Esophagus mucosa (tissue), 1 donor: ENCODE measurements around the gene SERINC3. TPM values are rescaled to one million over a fixed set of nuclear protein-coding genes. Genes with fewer than 3 reads are reported as not detected.
A peak's percentile ranks its signal among the peaks of the same experiment; 100 is the strongest.

Experiments used
- ATAC-seq: fragments of 200-7000 bp; cut with Tn5 transposase; one replicate; pipeline ENCODE4 v1.9.1; 2020
- total RNA-seq: library from RNA; stranded (reverse); gene quantifications from one replicate; pipeline ENCODE4 v1.2.4, GENCODE V29; 2023
- donor health status: DM: yes; HTN: yes; CAD: no.

Gene SERINC3
- total RNA-seq, 1 donor from 2014 or later, result 64.9 TPM

DNA sequence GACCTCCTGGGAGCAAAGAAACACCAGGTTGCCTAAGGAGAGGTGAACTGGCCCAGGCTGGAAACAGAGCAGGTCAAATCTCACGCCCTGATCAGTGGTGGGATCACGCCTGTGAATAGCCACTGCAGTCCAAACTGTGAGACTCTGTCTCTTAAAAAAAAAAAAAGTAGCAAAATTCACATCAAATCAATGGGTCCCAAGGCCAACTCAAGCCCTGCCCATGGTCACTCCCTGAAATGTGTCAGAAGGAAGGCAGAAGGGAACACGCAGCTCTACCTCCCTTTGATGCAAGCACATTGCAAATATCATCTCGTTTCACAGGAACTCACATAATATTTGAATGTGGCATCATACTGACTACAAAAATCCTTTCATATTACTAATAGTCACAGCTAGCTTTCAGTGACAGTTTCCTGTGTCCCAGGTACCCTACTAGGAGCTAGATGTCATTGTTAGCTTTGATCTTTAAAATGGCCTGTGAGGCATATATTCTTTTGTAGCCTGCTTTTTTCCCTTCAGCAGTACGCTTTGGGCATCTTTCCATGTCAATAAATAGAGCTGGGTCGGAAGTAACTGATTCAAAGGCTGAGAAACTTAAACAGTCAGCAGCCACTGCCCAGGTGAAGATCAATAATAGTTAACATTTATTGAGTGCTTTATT is 60.6 kb downstream of the SERINC3 start:
- no peak for ATAC-seq

DNA sequence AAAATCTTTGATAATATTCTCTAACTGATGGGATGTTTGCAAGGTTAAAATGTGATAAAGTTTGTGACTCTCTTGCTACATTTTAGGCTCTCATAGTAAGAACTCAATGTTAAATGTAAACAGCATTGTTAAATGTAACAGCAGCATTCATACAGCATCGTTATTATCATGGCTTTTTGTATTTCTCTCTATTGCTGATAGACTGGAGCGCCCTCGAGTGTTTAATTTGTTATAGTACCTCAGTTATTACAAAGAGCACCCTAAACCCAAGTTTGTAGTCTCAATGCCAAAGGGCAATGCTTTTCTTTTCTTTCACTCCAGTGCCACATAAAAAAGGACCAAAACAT is 61.1 kb downstream of the SERINC3 start:
- ATAC-seq, result peak; percentile 51

DNA sequence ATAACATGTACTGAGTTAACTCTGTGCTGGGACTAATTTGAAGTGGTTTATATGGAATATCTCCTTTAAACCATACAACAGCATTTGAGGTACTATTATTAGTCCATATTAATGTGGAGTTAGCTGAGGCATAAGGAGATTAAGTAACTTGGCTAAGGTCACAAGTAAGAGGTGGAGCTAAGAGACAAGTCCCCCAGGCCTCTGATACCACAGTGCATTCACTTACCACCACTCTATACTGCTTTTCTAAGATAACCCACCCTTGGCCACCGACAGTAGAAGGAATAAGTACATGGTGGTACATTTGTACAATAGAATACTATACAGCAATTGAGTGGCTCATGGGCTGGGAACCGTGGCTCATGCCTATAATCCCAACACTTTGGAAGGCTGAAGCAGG is 62.6 kb downstream of the SERINC3 start:
- no peak for ATAC-seq

DNA sequence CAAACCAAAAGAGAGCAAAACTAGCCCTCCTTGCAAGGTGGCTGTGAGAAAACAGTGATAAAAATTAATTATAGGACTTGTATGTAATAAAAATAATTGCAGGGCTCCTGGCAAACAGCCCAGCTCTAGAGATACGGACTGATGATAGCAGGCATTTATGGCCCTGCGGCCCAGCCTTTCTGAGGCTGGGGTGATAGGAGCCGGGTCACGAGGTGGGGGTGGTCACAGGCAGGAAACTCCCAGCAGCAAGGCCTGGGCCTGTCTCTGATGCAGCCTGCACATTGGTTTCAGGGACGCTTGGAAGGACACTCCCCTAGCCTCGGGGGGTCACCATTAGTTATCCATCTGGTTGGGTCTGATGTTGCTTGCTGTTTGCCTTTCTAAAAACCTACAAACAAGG is 64.9 kb downstream of the SERINC3 start:
- no peak for ATAC-seq

DNA sequence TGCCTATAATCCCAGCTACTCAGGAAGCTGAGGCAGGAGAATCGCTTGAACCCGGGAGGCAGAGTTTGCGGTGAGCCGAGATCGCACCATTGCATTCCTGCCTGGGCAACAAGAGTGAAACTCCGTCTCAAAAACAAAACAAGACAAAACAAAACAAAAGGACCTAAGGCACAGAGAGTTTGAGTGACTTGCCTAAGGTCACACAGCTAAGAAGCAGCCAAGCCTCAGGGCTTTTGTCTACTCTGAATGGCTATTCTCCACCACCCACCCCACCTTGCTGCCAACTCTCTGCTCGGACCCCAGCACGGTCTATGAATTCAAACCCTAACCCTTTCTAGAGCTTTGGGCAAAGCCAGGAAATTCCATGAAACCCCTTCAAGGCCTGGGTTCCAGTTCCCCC is 65.3 kb downstream of the SERINC3 start:
- ATAC-seq, result no peak

DNA sequence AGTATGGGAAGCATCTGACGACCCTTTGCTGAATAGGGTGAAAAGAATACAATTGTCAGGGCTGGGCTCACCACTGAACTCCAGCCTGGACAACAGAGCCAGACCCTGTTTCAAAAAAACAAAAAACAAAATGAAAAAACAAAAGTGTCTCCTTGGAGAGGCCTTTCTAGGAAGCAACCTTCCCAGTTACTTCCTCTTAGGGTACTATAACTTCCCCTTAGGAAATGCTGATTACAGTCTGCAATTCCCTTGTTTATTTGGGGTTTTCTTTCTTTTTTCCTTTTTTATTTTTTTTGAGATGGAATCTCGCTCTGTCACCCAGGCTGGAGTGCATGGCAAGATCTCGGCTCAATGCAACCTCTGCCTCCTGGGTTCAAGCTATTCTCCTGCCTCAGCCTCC is 66.7 kb downstream of the SERINC3 start:
- no peak for ATAC-seq

DNA sequence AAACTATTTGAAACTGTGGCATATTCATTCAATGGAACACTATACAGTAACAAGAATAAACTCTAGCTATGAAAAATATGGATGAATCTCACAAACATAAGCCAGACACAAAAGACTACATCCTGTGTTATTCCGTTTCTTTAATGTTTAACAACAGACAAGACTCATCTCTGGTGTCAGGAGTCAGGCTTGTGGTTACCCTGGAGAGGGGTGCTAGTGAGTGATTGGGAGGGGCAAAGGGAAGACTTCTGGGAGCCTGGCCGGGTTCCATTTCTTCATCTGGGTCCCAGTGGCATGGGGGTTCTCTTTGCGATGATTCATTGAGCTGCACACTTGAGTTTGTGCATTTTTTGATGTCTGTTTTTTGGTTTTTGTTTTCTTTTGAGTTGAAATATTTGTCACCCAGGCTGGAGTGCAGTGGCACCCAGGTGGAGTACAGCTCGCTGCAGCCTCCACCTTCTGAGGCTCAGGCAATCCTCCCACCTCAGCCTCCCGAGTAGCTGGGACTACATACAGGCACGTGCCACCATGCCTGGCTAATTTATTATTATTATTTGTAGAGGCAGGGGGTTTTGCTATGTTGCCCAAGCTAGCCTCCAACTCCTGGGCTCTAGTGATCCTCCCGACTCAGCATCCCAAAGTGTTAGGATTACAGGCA is 67.4 kb downstream of the SERINC3 start:
- no peak for ATAC-seq

DNA sequence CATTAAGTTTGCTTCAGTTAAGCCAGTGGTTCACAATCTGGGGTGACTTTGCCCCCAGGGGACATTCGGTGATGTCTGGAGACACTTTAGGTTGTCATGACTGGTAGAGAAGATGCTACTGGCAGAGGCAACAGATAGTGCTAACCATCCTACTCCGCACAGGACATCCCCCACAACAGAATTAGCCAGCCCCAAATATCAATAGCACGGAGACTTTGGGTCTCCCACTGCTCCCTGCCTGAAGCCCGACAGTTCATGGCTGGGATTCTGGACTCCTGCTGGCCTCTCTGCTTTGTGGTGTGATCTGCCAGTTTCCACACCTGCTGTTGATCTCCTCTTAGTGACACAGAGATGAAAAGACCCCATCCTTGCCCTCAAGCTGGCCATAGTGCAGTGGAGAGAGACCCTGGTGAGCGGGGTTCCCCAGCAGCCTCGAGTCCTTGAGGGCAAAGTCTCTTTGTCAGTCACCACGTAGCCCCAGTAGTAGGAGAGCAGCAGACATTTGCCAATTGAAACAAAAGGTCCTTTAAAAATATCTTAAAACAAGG is 70.9 kb downstream of the SERINC3 start:
- no peak for ATAC-seq

DNA sequence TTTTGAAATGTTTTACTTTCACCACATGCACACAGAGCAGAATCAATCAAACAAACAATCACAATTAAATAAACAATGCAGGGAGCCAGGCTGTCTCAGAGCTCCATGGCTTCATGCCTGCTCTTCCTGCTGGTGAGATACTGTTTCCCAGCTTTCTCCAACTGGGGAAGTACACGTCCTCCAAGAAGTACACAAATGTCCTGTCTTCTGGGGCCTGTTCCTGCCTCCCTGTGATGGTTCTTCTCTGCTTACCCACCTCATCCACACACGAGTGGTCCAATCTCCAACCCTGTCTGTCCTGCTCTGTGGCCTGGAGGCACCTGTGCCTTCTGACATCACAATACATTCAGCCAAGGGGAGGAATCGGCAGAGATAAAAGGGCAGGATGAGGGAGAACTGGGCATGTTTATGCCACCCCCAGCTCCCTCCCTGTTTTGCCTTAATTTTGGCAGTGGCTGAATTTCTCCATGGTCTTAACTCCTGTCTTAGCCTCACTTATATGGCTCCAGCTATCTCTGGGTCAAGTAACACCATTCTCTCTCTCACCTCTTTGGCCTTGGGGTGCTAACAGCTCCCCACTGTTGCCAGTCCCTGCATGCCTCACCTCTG is 71.5 kb downstream of the SERINC3 start:
- ATAC-seq, result no peak

DNA sequence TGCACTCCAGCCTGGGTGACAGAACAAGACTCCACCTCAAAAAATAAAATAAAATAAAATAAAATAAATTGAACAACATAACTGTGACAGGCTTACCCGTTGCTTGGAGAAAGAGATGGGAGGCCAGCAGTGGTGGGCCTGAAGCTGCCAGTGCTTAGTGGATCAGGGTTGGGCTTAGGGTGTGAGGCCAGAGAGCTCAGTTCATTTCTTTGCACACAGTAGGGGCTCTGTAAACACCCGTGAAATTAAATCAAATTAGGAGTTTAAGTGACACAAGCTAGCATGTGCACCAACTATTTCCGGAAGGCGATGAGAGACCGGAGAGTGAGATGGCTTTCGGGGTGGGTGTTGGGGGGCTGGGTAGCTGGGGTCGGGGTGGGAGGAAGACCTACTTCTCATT is 72.0 kb downstream of the SERINC3 start:
- ATAC-seq, result no peak

DNA sequence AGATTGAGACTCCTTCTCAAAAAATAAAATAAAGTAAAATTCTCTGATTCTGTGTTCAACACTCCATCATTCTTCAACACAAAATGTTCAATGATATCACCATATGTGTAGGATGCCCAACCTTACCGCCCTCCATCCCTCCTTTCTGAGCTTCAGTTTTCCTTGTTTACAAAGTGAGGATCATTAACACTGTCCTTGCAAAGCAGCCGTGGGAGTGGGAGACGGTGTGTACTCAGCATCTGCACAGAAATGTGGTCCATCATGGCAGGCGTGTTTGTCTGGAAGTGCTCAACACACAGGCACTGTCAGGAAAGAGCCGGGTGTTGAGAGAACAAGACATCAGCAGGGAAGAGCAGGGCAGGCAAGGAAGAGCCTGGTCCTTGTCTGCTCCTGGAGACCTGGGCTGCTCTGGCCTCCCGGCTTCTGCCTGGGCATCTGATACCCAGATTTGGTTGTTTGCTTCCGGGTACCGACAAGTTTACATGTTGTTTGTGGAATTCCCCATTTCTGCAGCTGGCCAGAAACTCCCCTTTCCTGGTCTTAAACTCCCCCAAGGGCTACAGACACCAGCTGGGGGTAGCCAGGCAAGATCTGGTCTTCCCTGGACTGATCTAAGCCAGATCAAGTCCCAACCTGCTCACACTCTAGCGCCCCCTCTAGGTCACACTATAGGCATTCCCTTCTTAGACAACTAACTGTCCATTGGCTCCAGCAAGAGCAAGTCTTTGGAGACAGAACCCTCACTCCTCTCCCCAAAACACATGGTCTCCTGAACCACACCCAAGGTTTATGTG is 72.9 kb downstream of the SERINC3 start:
- ATAC-seq, result peak; percentile 53

DNA sequence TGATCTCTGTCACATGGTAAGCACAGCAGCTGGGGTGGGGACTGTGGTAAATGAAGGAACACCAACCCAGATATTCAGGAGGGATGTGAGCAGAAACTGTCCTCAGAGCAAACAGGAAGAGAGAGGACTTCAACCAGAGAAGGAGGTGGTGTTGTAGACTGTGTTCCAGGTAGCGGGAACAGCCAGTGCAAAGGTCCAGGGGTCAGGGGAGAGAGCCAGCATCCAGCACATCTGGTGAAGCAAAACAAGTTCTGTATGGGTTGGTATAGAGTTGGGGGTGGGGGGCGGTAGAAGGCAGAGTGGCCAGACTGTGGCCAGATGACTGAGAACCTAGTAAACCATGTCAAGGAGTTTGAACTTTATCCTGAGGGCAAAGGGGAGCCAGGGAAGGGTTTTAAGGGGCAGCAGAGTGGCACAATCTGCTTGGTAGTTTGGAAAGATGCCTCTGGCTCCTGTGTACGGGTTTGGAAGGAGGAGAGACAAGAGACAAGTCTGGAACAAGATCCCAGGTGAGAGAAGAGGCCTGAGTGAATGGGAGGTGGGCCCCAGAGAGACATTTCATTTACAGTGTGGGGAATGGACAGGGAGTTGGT is 73.9 kb downstream of the SERINC3 start:
- no peak for ATAC-seq

Other genes starting within 250 kb of the SERINC3 start
- gene FITM2, start 210.9 kb downstream of the SERINC3 start, total RNA-seq, result 3.8 TPM
- not detected for gene R3HDML, start 185.0 kb downstream of the SERINC3 start, total RNA-seq
- gene HNF4A, start 166.4 kb downstream of the SERINC3 start, total RNA-seq, result not detected
- gene TTPAL, start 46.2 kb downstream of the SERINC3 start, total RNA-seq, result 19.4 TPM
- 11.3 TPM for gene PKIG, start 60.5 kb upstream of the SERINC3 start, total RNA-seq
- 21.8 TPM for gene ADA, start 129.6 kb upstream of the SERINC3 start, total RNA-seq
- 1.9 TPM for gene CCN5, start 193.3 kb upstream of the SERINC3 start, total RNA-seq
- gene KCNK15, start 223.8 kb upstream of the SERINC3 start, total RNA-seq, result 1.0 TPM